Endothelial cell of umbilical vein (primary cell): Measurements from ENCODE around the gene EYS. TPM values are rescaled to one million over a fixed set of nuclear protein-coding genes. Genes with fewer than 3 reads are reported as not detected.

Experiments used
- BruUV-seq: library from RNA; stranded (reverse); fragments of 400-500 nt; replicated peaks from 2 replicates; lab custom pipeline; 2021; lab: Mats Ljungman, UMichigan
- CTCF ChIA-PET: fragments of 300-600, 350-600 bp; sonication (Branson Sonifier 250); formaldehyde crosslinking; loops from one replicate; lab custom pipeline; 2021; ENCODE audit warnings: antibody characterized with exemption, inconsistent platforms; lab: Charles Lee
- POLR2A ChIA-PET: fragments of 300-600, 350-600 bp; sonication (Branson Sonifier 250); formaldehyde crosslinking; loops from one replicate; lab custom pipeline; 2021; ENCODE audit warnings: antibody characterized with exemption, inconsistent platforms; lab: Charles Lee
- DNase-seq: peaks from one replicate; pipeline ENCODE4 v3.0.0-alpha.2; 2011; ENCODE audit warnings: low read depth, low spot score
- FAIRE-seq: peaks from 2 replicates; lab custom pipeline; 2011; peaks lifted over from hg19 to GRCh38; lab: Jason Lieb, UNC
- H2AFZ ChIP-seq: 2 replicates; pipeline ENCODE4 v1.6.0; 2012; ENCODE audit warnings: low read depth, low read length, control low read depth, inconsistent platforms
- H3K27ac ChIP-seq: 2 replicates; pipeline ENCODE4 v1.5.1; 2011; ENCODE audit warnings: low read depth, mild to moderate bottlenecking, control low read depth, low read length, moderate library complexity; ENCODE audit not compliant: insufficient read depth
- H3K27me3 ChIP-seq, 2 experiments: 2 replicates each; pipeline versions ENCODE4 v1.6.0 to v1.6.1; 2011; ENCODE audit warnings: low read length in 2 of 2, mixed read lengths in 1 of 2; ENCODE audit not compliant: control insufficient read depth in 2 of 2, insufficient read depth in 2 of 2
- H3K36me3 ChIP-seq, 2 experiments: 2 replicates in 1 of 2; 3 replicates in 1 of 2; pipeline ENCODE4 v1.5.1; 2011; ENCODE audit warnings: low read length in 2 of 2, mild to moderate bottlenecking in 1 of 2, moderate library complexity in 1 of 2; ENCODE audit not compliant: control insufficient read depth in 2 of 2, insufficient read depth in 2 of 2; ENCODE audit errors: extremely low read depth in 1 of 2
- H3K4me1 ChIP-seq: 3 replicates; pipeline ENCODE4 v1.5.1; 2011; ENCODE audit warnings: mild to moderate bottlenecking, low read length; ENCODE audit not compliant: control insufficient read depth, insufficient read depth; ENCODE audit errors: extremely low read depth
- H3K4me2 ChIP-seq: 2 replicates; pipeline ENCODE4 v1.6.1; 2011; ENCODE audit warnings: low read length, control low read depth, mixed read lengths; ENCODE audit not compliant: insufficient read depth
- H3K4me3 ChIP-seq, 3 experiments: fragments of 200-600 bp in 1 of 3; sonication (generic), shearing (Covaris generic) in 1 of 3; replicated peaks in 1 of 3; 2 replicates each; pipeline ENCODE4 v1.5.1; 2011 to 2016; ENCODE audit warnings: control low read depth in 3 of 3, low read length in 3 of 3, mild to moderate bottlenecking in 2 of 3, inconsistent platforms in 1 of 3, low read depth in 1 of 3, moderate library complexity in 1 of 3; ENCODE audit not compliant: insufficient read depth in 1 of 3
- H3K79me2 ChIP-seq: 2 replicates; pipeline ENCODE4 v1.6.0; 2012; ENCODE audit warnings: low read length, inconsistent platforms; ENCODE audit not compliant: control insufficient read depth, insufficient read depth
- H3K9ac ChIP-seq: replicated peaks from 2 replicates; pipeline ENCODE3; 2011; ENCODE audit warnings: low read length, control low read depth; ENCODE audit not compliant: insufficient read depth; ENCODE audit errors: extremely low read depth
- H3K9me1 ChIP-seq: replicated peaks from 3 replicates; pipeline ENCODE4 v1.6.0; 2011; ENCODE audit warnings: mild to moderate bottlenecking, low read length; ENCODE audit not compliant: control insufficient read depth, insufficient read depth; ENCODE audit errors: extremely low read depth
- H3K9me3 ChIP-seq: replicated peaks from 2 replicates; pipeline ENCODE4 v1.5.1; 2012; ENCODE audit warnings: low read length, inconsistent platforms; ENCODE audit not compliant: control insufficient read depth, insufficient read depth
- H4K20me1 ChIP-seq: replicated peaks from 2 replicates; pipeline ENCODE3; 2011; ENCODE audit warnings: mild to moderate bottlenecking, low read length; ENCODE audit not compliant: control insufficient read depth, insufficient read depth; ENCODE audit errors: extremely low read depth
- EZH2 ChIP-seq: IDR thresholded peaks from 2 replicates; pipeline ENCODE4 v1.6.1; 2012; ENCODE audit warnings: borderline replicate concordance, low read depth, mild to moderate bottlenecking, moderate library complexity, low read length, inconsistent platforms; ENCODE audit not compliant: severe bottlenecking
- FOS ChIP-seq: IDR thresholded peaks from 2 replicates; pipeline ENCODE4 v1.6.1; 2011; ENCODE audit warnings: mild to moderate bottlenecking, low read length, moderate library complexity, borderline replicate concordance; ENCODE audit not compliant: insufficient read depth
- GATA2 ChIP-seq: IDR thresholded peaks from 2 replicates; pipeline ENCODE4 v1.7.0; 2011; ENCODE audit warnings: low read depth, mild to moderate bottlenecking, moderate library complexity, mixed read lengths, low read length; ENCODE audit not compliant: insufficient read length, insufficient read depth
- JUN ChIP-seq: IDR thresholded peaks from 2 replicates; pipeline ENCODE4 v1.6.1; 2011; ENCODE audit warnings: borderline replicate concordance, low read depth; ENCODE audit not compliant: insufficient read length, insufficient read depth
- MYC ChIP-seq: IDR thresholded peaks from one replicate; pipeline ENCODE4 v1.6.1; 2011; ENCODE audit warnings: mild to moderate bottlenecking, low read depth, low read length
- POLR2A ChIP-seq: IDR thresholded peaks from 2 replicates; pipeline ENCODE4 v1.6.1; 2012; ENCODE audit warnings: low read depth, mild to moderate bottlenecking, control low read depth, low read length
- POLR2AphosphoS5 ChIP-seq: IDR thresholded peaks from 2 replicates; pipeline ENCODE4 v1.6.1; 2012; ENCODE audit warnings: low read depth, mild to moderate bottlenecking, control low read depth, low read length, moderate library complexity; ENCODE audit not compliant: insufficient read depth
- dilution Hi-C: fragments of 300-500 bp; cut with MboI; formaldehyde crosslinking; loops from one replicate; pipeline ENCODE4 v1.15.0; 2019; ENCODE audit warnings: low sequenced_read_pairs; ENCODE audit not compliant: extremely low pct_ligation_motif_present
- intact Hi-C: fragments of 100-400 bp; cut with micrococcal nuclease; formaldehyde crosslinking; loops from one replicate; pipeline ENCODE4 v1.10.0; 2022
- polyA plus RNA-seq, 4 experiments: library from polyadenylated mRNA; depleted of rRNA in 3 of 4; stranded (reverse) in 3 of 4; unstranded in 1 of 4; fragments of >200 nt; gene quantifications; 2 replicates each; pipeline versions ENCODE4 v1.2.1 to v1.2.3, GENCODE V29; 2011 to 2012; ENCODE audit warnings: missing spikeins in 1 of 4
- total RNA-seq: library from RNA; stranded (reverse); gene quantifications from 2 replicates; pipeline ENCODE4 v1.2.3, GENCODE V29; 2021
- TF ChIP-seq, protein P1 (sequence below), 2 donors: IDR thresholded peaks; 1 replicate in 1 of 2; 2 replicates in 1 of 2; pipeline ENCODE4 v1.5.1; 2011; ENCODE audit warnings: low read length in 2 of 2, mild to moderate bottlenecking in 2 of 2, moderate library complexity in 2 of 2, control low read depth in 1 of 2, inconsistent platforms in 1 of 2, low read depth in 1 of 2; ENCODE audit not compliant: insufficient read depth in 1 of 2; ENCODE audit errors: extremely low read depth in 1 of 2
- TF ChIP-seq, protein P2 (sequence below): IDR thresholded peaks from 2 replicates; pipeline ENCODE4 v1.6.1; 2011; ENCODE audit not compliant: insufficient read depth, insufficient read length

The EYS gene
- total and polyA plus RNA-seq, 2 donors (not counting 3 experiments of a cell fraction or from before 2014, with no cell fraction given) = 0.01 to 0.27 TPM

DNA sequence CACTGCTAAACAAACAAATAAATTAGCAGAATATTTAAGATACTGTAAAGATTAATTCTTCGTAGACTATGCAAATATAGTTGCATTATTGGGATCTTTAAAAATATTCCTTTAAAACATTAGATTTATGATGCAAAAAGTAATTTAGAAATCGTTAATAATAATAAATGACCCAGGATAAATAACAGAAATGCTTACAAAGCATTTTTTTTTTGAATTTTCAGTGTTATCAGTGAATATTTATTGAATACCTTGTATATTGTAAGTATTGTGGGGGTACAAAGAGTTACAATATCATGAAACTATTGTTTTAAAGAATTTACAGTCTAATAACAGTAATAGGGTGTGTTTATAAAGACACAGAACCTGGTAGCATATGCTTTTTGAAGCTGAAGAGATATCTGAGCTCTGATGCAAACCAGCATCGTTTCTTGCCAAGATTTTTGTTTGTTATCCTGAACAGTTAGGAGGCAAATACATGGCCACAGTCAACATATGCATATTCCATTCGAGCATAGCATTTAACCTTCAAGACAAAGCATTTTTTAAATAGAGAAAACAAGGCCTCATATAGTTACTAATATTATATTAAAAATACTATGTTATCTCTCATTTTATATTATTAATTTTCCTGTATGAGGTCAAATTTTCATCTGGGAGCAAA is 1584.2 kb downstream of the EYS start:
- ChIA-PET CTCF (no interaction called here), POLR2A (no interaction called here)
- no peak overlapping the region for H3K4me2 ChIP-seq
- BruUV-seq = no TSS peak
- H3K9me1 ChIP-seq = no peaks in the 10 kb centered on the region
- no peaks in the 10 kb centered on the region for H3K36me3 ChIP-seq
- H3K4me3 ChIP-seq = no peak overlapping the region
- no peaks in the 10 kb centered on the region for H3K9me3 ChIP-seq
- H3K9ac ChIP-seq = no peak overlapping the region
- intact Hi-C loops (no loop called here), dilution Hi-C loops (no loop called here)
- H3K27ac ChIP-seq = no peak overlapping the region
- no peaks in the 10 kb centered on the region for H3K79me2 ChIP-seq
- no peak overlapping the region for H2AFZ ChIP-seq
- H3K4me1 ChIP-seq = no peaks in the 10 kb centered on the region
- DNase-seq (no peak), FAIRE-seq (no peak)
- H3K27me3 ChIP-seq = no peaks in the 10 kb centered on the region
- TF ChIP-seq GATA2 (no peak), FOS (no peak), POLR2A (no peak)
- no peaks in the 10 kb centered on the region for H4K20me1 ChIP-seq

DNA sequence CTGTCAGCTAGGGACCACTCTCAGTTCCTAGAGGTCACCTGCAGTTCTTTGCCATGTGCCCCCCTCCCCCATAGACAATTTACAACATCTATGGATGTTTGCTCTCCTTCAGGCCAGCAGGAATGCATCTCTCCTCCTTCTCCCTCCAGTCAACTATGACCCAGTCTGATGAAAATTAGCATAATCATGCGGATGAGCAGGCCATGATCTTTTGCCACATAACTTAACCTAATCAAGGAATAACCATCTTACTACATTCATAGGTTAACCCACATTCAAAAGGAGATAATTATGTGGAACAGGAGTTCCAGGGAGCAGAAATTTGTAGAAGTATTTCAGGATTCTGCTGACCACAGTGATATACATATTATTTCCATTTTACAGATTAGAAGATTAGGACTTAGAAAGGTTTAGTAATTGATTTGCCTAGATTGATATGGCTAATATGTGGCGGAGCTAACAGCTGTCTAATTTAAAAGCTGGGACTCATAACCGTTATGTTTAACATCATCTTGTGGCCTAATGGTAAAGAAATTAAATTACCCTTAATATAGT is 1585.9 kb downstream of the EYS start:
- H3K9me3 ChIP-seq = no peaks in the 10 kb centered on the region
- H2AFZ ChIP-seq = no peak overlapping the region
- BruUV-seq = no TSS peak
- DNase-seq = no peak
- no peaks in the 10 kb centered on the region for H3K36me3 ChIP-seq
- no peaks in the 10 kb centered on the region for H4K20me1 ChIP-seq
- ChIA-PET POLR2A (no interaction called here), CTCF (no interaction called here)
- no peak overlapping the region for H3K9ac ChIP-seq
- no peak overlapping the region for H3K4me2 ChIP-seq
- H3K27ac ChIP-seq = no peak overlapping the region
- no peak overlapping the region for H3K4me3 ChIP-seq
- no peak for FAIRE-seq
- intact Hi-C loops = no loop called here
- dilution Hi-C loops = no loop called here
- no peaks in the 10 kb centered on the region for H3K27me3 ChIP-seq
- TF ChIP-seq, protein P1, sequence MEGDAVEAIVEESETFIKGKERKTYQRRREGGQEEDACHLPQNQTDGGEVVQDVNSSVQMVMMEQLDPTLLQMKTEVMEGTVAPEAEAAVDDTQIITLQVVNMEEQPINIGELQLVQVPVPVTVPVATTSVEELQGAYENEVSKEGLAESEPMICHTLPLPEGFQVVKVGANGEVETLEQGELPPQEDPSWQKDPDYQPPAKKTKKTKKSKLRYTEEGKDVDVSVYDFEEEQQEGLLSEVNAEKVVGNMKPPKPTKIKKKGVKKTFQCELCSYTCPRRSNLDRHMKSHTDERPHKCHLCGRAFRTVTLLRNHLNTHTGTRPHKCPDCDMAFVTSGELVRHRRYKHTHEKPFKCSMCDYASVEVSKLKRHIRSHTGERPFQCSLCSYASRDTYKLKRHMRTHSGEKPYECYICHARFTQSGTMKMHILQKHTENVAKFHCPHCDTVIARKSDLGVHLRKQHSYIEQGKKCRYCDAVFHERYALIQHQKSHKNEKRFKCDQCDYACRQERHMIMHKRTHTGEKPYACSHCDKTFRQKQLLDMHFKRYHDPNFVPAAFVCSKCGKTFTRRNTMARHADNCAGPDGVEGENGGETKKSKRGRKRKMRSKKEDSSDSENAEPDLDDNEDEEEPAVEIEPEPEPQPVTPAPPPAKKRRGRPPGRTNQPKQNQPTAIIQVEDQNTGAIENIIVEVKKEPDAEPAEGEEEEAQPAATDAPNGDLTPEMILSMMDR (IDR thresholded peaks at IDR 0.05; ENCODE audit: extremely low read depth in 1 of 2, insufficient read depth in 1 of 2, low read depth in 1 of 2, low read length in 2 of 2) = no peak
- TF ChIP-seq MYC (no peak), POLR2A (no peak), GATA2 (no peak), JUN (no peak), FOS (no peak), EZH2 (no peak), POLR2AphosphoS5 (no peak)
- TF ChIP-seq, protein P2, sequence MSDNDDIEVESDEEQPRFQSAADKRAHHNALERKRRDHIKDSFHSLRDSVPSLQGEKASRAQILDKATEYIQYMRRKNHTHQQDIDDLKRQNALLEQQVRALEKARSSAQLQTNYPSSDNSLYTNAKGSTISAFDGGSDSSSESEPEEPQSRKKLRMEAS = no peak
- no peaks in the 10 kb centered on the region for H3K79me2 ChIP-seq
- H3K4me1 ChIP-seq = no peaks in the 10 kb centered on the region
- no peaks in the 10 kb centered on the region for H3K9me1 ChIP-seq
